ENCODE results near the gene DENND2C.

DNA sequence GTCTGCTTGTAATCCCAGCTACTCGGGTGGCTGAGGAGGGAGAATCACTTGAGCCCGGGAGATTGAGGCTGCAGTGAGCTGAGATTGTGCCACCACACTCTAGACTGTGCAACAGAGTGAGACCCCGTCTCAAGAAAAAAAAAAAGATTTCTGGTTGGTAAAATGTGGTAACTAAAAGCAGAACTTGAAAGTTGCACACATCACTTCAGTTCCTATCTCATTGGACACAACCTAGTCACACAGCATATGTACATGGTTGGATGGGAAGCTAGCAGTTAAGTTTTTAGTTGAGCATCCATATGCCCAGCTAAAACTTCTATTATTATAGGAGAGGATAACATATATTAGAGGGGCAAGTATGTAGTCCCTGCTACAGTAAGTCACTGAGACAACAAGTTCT is 110.5 kb downstream of the DENND2C start:
- TF ChIP-seq REST (IDR thresholded peaks at IDR 0.05; ENCODE audit: insufficient read depth in 1 of 2, low read depth in 2 of 2, low read length in 2 of 2): no peak
- no peak for TF ChIP-seq SIN3A (IDR thresholded peaks at IDR 0.05; ENCODE audit: borderline replicate concordance, insufficient read depth, low read length)
- no peak for TF ChIP-seq TAF1 (IDR thresholded peaks at IDR 0.05; ENCODE audit: borderline replicate concordance, insufficient read depth, low read length)
- no peak for TF ChIP-seq POLR2AphosphoS5 (IDR thresholded peaks at IDR 0.05; ENCODE audit: low read depth, low read length)
